Measurements from ENCODE around the gene WWOX.
A peak's percentile ranks its signal among the peaks of the same experiment; 100 is the strongest.
"Not testable (repeated sequence)": the region's sequence is repeated elsewhere in the genome, so short reads cannot be mapped to it uniquely, and the experiment has no call there.

The WWOX gene

DNA sequence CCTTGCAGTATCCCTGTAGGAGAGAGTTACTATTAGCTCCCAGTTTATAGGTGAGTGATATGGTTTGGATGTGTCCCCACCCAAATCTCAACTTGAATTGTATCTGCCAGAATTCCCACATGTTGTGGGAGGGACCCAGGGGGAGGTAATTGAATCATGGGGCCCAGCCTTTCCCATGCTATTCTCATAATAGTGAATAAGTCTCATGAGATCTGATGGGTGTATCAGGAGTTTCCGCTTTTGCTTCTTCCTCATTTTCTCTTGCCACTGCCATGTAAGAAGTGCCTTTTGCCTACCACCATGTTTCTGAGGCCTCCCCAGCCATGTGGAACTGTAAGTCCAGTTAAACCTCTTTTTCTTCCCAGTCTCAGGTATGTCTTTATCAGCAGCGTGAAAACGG, 592.3 kb downstream of the WWOX start:
- not testable (repeated sequence) for ATAC-seq, DNase-seq

- ATAC-seq (no peak), DNase-seq (no peak)
These were observed 594.0 kb downstream of the WWOX start for GRCh38 chr16:78693496-78693895.

GRCh38 chr16:78694414-78694813, 595.0 kb downstream of the WWOX start:
- ATAC-seq (no peak), DNase-seq (no peak)

GRCh38 chr16:78695391-78695790, 595.9 kb downstream of the WWOX start:
- ATAC-seq (no peak), DNase-seq (no peak)

DNA sequence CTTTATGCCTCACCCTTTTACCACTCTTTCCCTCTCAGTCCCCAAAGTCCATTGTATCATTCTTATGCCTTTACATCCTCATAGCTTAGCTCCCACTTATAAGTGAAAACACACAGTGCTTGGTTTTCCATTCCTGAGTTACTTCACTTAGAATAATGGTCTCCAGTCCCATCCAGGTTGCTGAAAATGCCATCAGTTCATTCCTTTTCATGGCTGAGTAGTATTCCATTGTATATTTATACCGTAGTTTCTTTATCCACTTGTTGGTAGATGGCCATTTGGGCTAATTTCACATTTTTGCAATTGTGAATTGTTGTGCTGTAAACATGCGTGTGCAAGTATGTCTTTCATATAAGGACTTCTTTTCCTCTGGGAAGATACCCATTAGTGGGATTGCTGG, 597.3 kb downstream of the WWOX start:
- ATAC-seq (no peak), DNase-seq (no peak)

GRCh38 chr16:78697426-78697825, 598.0 kb downstream of the WWOX start:
- no peak for DNase-seq

DNA sequence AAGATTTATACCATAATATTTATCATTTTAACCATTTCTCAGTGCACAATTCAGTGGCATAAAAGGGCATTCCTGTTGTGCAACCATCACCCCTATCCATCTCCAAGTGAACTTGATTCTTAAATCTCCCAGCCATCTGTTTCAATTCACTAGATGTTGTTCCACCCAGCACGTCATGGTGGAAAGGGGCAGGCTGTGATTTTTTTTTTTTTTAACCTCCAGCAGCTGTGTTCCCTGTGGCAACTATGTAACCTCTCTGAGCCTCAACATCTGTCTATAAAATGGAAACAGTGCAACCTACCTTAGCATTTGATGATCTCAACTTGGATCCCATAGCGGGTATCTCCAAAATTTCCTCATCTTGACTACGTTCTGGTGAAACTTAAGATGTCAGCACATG, 604.5 kb downstream of the WWOX start:
- DNase-seq (no peak), ATAC-seq (no peak)

More at GRCh38 chr16:78697426-78697825, 598.0 kb downstream of the WWOX start:
- no peak for ATAC-seq

- DNase-seq (no peak), ATAC-seq (no peak)
These were observed 605.0 kb downstream of the WWOX start for GRCh38 chr16:78704416-78704815.

DNA sequence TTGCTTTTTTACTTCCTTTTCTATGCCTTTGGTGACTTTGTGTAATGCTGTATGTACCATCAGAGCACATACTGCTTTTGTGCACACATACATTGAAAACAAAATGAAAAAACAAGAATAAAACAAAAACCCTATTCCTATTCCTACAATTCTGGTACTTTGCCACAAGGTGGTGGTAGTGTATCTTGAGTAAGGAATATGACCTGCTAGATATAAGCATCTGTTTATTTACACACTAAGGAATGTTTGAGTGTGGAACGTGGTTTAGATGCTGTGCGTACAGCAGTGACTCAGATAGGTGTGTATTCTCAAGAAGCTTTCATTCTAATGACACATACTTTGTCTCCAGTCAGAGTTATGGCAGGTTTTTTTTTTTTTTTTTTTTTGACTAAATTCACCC, 606.2 kb downstream of the WWOX start:
- no peak for DNase-seq
- peak; percentile 81 for ATAC-seq

DNA sequence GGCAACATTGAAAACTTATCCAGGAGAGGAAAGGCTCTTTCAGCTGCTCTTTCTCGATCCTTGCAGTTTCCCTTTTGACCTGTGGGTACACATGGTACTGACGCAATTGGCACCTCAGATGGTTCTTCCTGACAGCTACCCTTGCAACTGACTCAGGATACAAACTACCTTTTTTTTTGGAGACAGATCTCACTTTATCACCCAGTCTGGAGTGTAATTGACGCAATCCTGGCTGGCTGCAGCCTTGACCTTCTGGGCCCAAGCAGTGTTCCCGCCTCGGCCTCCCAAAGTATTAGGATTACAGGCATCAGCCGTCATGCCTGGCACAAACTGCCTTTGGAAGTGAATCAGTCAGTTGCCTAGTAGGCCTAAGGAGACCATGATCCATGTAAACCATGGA, 607.2 kb downstream of the WWOX start:
- no peak for ATAC-seq
- DNase-seq: no peak

GRCh38 chr16:78709137-78709884, 609.9 kb downstream of the WWOX start:
- ATAC-seq: no peak
- no peak for DNase-seq

GRCh38 chr16:78715106-78715505, 615.7 kb downstream of the WWOX start:
- ATAC-seq (no peak), DNase-seq (no peak)

- ATAC-seq (no peak), DNase-seq (no peak)
These were observed 616.2 kb downstream of the WWOX start for GRCh38 chr16:78715673-78716072.

GRCh38 chr16:78718141-78718540, 618.7 kb downstream of the WWOX start:
- DNase-seq (no peak), ATAC-seq (no peak)

DNA sequence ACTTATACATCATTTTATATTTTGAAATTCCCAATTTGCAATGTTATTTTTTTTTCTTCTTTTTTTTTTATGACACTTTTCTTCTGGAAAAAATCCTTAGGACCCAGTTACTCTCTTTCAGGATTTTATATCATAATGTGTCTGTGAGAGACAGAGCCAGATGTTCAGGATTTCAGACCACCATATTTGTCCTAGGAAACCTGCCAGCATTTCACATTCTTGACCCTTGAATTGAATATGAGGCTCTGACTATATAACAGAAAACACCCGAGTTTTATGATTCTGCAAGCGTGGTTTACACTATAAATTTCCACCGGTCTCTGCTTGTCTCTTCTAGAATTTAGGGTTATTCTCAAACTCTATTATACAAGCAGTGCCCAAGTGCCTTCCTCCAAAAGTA, 621.0 kb downstream of the WWOX start:
- no peak for DNase-seq
- no peak for ATAC-seq

GRCh38 chr16:78727536-78727935, 628.1 kb downstream of the WWOX start:
- DNase-seq: no peak
- no peak for ATAC-seq

DNA sequence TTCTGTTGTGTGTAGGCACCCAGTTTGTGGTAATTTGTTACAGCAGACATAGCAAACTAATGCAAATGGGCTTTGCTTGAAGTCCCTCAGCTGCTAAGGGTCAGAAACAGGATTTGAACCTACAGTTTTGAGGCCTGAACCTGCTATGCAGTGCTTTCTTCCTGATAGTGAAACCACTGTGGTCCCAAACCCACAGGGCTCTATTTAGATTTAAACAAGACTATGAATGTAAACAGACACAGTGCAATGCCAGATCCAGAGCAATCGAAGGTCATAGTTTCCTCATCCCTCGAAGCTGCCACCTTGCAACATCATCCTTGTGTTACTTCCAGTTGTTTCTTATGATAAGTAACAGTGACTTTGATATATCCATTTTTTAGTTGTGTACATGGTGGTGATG, 630.2 kb downstream of the WWOX start:
- no peak for ATAC-seq
- no peak for DNase-seq

DNA sequence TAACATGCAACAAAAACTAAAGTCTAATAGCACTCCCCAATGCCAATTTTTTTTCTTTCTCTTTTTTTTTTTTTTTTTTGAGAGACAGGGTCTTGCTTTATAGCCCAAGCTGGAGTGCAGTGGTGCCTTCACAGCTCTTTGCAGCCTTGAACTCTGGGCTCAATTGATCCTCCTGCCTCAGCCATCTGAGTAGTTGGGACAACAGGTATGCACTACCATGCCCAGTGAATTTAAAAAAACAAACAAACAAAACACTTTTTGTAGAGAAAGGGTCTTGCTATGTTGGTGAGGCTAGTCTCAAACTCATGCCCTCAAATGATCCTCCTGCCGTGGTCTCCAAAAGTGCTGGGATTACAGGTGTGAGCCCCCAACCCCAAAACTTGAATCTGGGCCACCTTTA, 632.3 kb downstream of the WWOX start:
- DNase-seq (no peak), ATAC-seq (no peak)

GRCh38 chr16:78732696-78733095, 633.2 kb downstream of the WWOX start:
- ATAC-seq (no peak), DNase-seq (no peak)

DNA sequence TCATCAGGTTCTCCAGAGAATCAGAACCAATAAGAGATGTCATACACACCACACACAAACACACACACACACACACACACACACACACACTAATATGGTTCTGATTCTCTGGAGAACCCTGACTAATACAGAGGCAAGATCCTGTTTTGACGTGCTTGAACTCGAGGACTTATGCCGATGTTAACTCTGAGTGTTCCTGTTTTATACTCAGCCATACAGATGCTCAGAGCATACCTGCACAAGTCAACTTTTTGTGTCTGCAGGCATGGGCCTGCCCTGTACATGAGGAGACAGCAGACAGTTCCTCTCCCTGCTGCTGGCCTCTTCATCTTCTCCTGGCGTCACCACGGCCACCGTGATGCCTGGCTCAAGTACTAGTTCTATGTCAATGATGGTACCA, 635.9 kb downstream of the WWOX start:
- DNase-seq (no peak), ATAC-seq (no peak)

GRCh38 chr16:78737630-78738029, 638.2 kb downstream of the WWOX start:
- ATAC-seq (no peak), DNase-seq (no peak)

- DNase-seq (no peak), ATAC-seq (no peak)
These were observed 639.1 kb downstream of the WWOX start for GRCh38 chr16:78738557-78738956.

DNA sequence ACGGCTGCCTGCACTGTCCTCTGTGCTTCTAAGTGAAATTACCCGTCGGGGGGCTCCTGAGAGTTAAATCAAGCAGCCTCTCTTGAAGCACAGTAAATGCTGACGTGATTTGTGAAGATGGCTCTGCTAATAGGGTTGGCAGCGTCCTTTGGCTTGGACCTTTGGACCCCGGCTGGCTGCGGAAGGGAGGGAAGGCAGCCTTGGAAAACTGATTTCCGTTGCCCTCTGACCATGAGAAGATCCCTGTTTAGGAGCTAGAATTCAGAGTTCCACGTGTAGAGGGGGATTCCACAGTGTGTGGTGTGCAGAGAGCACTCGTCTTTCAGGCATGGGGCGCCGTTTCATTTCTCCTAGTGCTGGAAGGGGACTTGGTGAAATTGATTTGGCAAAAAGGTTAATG, 640.8 kb downstream of the WWOX start:
- no peak for ATAC-seq
- no peak for DNase-seq

DNA sequence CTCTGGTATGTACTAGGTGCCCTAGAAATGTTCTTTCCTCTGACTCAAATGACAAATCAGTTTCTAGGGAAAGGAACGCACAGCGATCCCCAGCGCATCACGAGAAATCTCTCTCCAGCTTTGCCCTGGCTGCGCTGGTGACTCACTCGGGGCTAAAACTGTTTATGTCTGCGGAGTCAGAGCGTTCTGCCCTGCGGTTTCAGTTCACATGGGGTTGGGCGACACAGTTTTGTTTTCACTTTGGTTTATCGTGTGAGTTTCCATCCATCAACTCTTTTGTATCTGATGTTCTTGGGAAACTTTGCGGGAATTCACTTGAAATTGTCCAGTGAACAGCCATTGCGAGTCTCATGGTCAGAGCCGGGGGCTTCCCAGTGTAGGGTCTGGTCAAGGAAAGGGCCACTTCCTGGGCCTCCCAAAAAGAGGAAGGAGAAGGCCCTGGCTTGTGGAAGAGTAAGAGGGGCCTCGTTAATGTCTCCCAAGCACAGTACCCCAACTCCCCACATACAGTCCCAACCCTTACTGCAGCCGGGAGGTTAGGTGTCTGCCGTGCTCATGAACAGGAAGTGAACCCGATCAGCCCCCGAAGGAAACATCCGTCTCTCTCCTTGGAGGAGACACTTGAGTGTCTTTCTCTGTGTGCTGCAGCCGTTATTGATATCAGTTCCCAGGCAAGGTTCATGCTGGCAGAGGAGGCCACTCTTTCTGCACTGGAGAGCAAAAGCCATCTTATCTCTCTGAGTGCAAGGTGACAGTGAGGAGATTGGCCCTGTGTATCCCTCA, 643.2 kb downstream of the WWOX start:
- DNase-seq (peak; percentile 63), ATAC-seq (peak; percentile 94)

Measured in stimulated activated naive CD8-positive, alpha-beta T cell treated with anti-CD3 and anti-CD28 coated beads, Interleukin-15, Interleukin-2, amounts not matched to agents 100 U/mL and 50 U/mL, for 24 hours (primary cell).